SH-SY5Y (cell line): Measurements from ENCODE around the gene TMED1.

Experiments used
- GATA2 ChIP-seq: IDR thresholded peaks from 2 replicates; pipeline ENCODE4 v1.6.1; 2011; ENCODE audit warnings: mild to moderate bottlenecking, low read depth, low read length
- GATA3 ChIP-seq: IDR thresholded peaks from 2 replicates; pipeline ENCODE4 v1.6.1; 2011; ENCODE audit warnings: low read depth, mild to moderate bottlenecking, low read length, moderate library complexity

DNA sequence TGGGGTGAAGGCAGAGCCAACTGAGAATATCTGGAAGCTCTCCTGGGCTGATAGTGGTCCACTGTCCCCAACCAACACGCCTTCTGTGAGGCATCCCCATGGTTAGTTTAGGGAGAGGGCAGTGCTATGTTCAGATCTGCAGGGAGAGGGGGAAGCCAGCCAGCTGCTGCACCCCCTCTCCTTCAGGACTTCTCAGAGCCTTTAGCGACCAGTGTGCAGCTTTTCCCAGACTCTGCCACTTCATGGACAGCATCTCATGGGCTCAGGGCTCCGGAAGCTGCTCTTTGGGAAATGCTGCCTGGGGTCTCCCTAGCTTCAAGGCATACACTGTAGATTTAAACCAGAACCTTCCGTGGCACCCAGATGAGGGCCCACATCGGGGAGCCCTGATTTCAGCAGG lies 33.5 kb downstream of the TMED1 start:
- no peak for TF ChIP-seq GATA2
- TF ChIP-seq GATA3, result no peak
